Measurements from ENCODE around the gene ELL3. TPM values are rescaled to one million over a fixed set of nuclear protein-coding genes. Genes with fewer than 3 reads are reported as not detected.

Gene ELL3
- total RNA-seq, 4 donors from 2014 or later: 11.4 to 29.3 (median 13.0) TPM

DNA sequence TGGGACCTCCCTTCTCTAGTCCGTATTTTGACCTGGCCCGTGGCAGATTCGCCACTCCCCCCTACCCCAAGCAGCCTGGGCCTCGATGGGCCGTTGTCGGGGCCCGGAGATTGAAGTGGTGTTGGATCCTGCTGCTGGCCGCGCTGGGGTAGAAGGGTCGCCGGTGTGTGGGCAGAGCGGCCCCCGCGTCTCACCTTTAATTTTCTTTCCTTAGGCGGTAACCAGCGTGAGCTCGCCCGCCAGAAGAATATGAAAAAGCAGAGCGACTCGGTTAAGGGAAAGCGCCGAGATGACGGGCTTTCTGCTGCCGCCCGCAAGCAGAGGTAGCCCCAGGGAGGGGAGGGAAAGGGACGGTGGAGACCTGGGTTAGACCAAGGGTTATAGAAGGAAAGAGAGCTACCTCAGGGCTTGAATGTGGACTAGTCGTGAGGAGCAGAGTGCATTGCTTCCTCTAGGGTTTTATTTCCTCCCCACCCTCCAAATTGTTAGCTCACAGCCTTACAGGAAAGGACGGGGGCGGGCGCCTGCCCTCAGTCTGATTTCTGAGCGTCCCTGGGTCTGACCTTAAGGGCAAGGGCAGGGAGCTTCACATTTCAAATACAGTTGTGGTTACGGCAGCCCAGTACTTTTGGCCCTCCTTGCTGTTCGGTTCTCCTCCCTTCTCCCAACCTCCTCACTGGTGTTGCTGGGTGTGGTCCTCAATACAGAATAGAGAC lies 16.2 kb upstream of the ELL3 start:
- H3K4me3 ChIP-seq: peak overlapping the region; percentile 78 to 95 (median 90)
- TF ChIP-seq, protein P1, sequence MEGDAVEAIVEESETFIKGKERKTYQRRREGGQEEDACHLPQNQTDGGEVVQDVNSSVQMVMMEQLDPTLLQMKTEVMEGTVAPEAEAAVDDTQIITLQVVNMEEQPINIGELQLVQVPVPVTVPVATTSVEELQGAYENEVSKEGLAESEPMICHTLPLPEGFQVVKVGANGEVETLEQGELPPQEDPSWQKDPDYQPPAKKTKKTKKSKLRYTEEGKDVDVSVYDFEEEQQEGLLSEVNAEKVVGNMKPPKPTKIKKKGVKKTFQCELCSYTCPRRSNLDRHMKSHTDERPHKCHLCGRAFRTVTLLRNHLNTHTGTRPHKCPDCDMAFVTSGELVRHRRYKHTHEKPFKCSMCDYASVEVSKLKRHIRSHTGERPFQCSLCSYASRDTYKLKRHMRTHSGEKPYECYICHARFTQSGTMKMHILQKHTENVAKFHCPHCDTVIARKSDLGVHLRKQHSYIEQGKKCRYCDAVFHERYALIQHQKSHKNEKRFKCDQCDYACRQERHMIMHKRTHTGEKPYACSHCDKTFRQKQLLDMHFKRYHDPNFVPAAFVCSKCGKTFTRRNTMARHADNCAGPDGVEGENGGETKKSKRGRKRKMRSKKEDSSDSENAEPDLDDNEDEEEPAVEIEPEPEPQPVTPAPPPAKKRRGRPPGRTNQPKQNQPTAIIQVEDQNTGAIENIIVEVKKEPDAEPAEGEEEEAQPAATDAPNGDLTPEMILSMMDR (IDR thresholded peaks at IDR 0.05): no peak
- TF ChIP-seq EP300 (IDR thresholded peaks at IDR 0.05): no peak
- no peak for TF ChIP-seq POLR2A (IDR thresholded peaks at IDR 0.05)
- peak overlapping the region; percentile 98 to 100 (median 100) for H3K27ac ChIP-seq
- no peak for DNase-seq (ENCODE audit: low spot score in 2 of 2)
- peaks cover 0 to 56% (median 23%) of the 10 kb centered on the region in 4 donors for H3K4me1 ChIP-seq
- WGBS, 2 donors: 0 to 1% methylated on average over 33 of the region's 33 CpGs
- peaks cover 0 to 44% (median 9%) of the 10 kb centered on the region in 3 donors for H3K36me3 ChIP-seq
- H3K27me3 ChIP-seq: no peaks in the 10 kb centered on the region
- no peaks in the 10 kb centered on the region for H3K9me3 ChIP-seq

DNA sequence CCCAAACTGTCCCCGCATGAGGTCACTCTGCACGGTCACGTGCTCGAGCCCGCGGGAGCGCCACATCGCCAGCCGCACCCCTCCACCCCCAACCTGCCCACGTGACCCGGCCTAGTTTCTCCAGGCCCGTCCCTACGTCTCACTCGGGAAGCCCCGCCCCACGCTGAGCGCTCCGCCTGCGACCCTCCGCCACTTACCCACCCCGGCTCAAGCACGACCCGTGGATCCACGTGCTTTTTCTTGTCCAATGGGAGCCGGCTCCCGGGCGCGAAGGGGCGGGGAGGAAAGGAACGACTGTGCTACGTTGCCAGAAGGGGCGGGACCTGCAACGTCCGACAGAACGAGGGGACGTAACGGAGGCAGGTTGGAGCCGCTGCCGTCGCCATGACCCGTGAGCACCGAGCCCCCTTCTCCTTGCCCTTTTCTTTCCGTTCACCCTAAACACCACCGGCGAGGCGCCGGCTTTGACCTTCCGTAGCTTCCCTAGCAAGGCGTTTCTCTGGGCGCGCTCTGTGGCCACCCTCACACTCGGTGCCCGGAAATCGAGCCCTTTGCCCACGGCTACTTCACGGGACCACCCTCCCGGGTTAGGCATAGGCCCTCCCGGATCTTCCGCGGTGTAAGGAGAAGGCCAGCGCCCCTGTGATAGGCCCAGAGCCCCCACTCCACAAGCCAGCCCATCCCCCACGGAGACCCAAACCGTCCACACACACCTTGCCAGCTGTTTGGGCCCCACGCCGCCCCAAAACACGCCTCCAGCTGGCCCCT lies 15.4 kb upstream of the ELL3 start, which contains the start of gene SERF2:
Gene SERF2, plus strand, starts transcription at position 328 of the 768 bp plus-strand sequence. Its CDS starts 57 bp downstream, at position 385.
- H3K27me3 ChIP-seq: no peaks in the 10 kb centered on the region
- peaks cover 0 to 49% (median 23%) of the 10 kb centered on the region in 4 donors for H3K4me1 ChIP-seq
- peak within 1 kb of the TSS; percentile 98 to 100 (median 100) for H3K27ac ChIP-seq
- WGBS, 2 donors: 0 to 1% methylated on average over 53 to 56 of the region's 66 CpGs
- no peaks in the 10 kb centered on the region for H3K9me3 ChIP-seq
- TF ChIP-seq POLR2A (IDR thresholded peaks at IDR 0.05) (peak; percentile 97 to 100), EP300 (IDR thresholded peaks at IDR 0.05) (peak; percentile 92 to 99)
- TF ChIP-seq, protein P1 (IDR thresholded peaks at IDR 0.05): no peak
- DNase-seq (ENCODE audit: low spot score in 2 of 2): peak; percentile 100
- H3K4me3 ChIP-seq: peak within 1 kb of the TSS; percentile 78 to 95 (median 90)
- H3K36me3 ChIP-seq: peaks cover 0 to 36% (median 9%) of the 10 kb centered on the region in 3 donors

DNA sequence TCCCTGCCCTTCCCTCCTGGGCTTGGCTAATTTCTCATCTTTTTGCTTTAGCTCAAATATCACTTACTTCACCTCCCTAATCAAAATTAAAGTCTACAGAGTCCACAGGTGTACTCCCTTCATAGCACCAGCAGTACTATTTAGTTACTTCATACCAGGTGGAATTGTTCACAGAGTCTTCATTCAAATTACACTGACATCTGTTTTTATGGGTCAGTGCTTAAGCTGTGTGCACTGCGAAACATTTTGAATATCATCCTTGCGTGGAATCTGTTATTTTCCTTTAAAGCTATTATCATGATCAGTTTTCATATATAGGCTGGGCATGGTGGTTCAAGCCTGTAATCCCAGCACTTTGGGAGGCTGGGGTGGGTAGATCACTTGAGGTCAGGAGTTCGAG lies 12.6 kb upstream of the ELL3 start:
- Histone ChIP-seq H3K27ac (no peak overlapping the region), H3K4me1 (peaks cover 0 to 21% (median 12%) of the 10 kb centered on the region in 4 donors), H3K27me3 (no peaks in the 10 kb centered on the region), H3K9me3 (no peaks in the 10 kb centered on the region), H3K36me3 (peaks cover 0 to 11% (median 9%) of the 10 kb centered on the region in 3 donors), H3K4me3 (no peak overlapping the region)
- TF ChIP-seq EP300 (IDR thresholded peaks at IDR 0.05): no peak
- TF ChIP-seq POLR2A (IDR thresholded peaks at IDR 0.05): no peak
- TF ChIP-seq, protein P1 (IDR thresholded peaks at IDR 0.05): no peak
- 94 to 100% methylated on average over 3 of the region's 3 CpGs for WGBS, 2 donors
- DNase-seq (ENCODE audit: low spot score in 2 of 2): no peak

DNA sequence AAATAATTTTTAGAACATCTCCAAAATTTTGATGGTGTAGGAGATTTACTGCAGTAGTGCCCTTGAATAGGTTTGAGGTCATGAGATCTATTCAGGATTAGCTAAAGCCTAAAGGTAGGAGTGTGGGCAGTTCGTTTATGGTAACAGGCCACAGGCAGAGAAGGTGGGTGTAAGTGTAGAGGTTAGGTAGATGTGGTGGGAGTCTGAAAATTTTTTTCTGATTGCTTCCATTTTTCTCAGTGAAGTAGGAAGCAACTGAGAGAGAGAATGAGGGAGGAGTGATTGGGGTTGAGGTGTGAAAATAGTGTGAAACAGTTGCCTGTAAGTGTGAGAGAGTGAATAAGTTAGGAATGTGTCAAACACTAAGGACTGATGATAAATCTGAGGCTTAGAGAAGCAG lies 2.2 kb upstream of the ELL3 start:
- peaks cover 0 to 23% (median 10%) of the 10 kb centered on the region in 4 donors for H3K4me1 ChIP-seq
- H3K9me3 ChIP-seq: no peaks in the 10 kb centered on the region
- 85 to 97% methylated on average over 1 of the region's 1 CpG for WGBS, 2 donors
- no peak overlapping the region for H3K27ac ChIP-seq
- H3K36me3 ChIP-seq: peaks cover 0 to 4% (median 0%) of the 10 kb centered on the region in 3 donors
- TF ChIP-seq, protein P1 (IDR thresholded peaks at IDR 0.05): no peak
- no peak for TF ChIP-seq POLR2A (IDR thresholded peaks at IDR 0.05)
- no peak for TF ChIP-seq EP300 (IDR thresholded peaks at IDR 0.05)
- DNase-seq (ENCODE audit: low spot score in 2 of 2): no peak
- no peaks in the 10 kb centered on the region for H3K27me3 ChIP-seq
- H3K4me3 ChIP-seq: no peak overlapping the region

Measured in tibial nerve (tissue), 4 donors.